ENCODE data around the gene HEPN1. TPM values are rescaled to one million over a fixed set of nuclear protein-coding genes. Genes with fewer than 3 reads are reported as not detected.
A peak's percentile ranks its signal among the peaks of the same experiment; 100 is the strongest.

The HEPN1 gene
- total RNA-seq, 1 donor, result not detected

GRCh38 chr11:124919898-124920297 lies 848 bp downstream of the HEPN1 start:
- no peak overlapping the region for H3K4me3 ChIP-seq (ENCODE audit: low read depth, low read length)
- DNase-seq (ENCODE audit: low read depth), result no peak
- TF ChIP-seq, protein P1, sequence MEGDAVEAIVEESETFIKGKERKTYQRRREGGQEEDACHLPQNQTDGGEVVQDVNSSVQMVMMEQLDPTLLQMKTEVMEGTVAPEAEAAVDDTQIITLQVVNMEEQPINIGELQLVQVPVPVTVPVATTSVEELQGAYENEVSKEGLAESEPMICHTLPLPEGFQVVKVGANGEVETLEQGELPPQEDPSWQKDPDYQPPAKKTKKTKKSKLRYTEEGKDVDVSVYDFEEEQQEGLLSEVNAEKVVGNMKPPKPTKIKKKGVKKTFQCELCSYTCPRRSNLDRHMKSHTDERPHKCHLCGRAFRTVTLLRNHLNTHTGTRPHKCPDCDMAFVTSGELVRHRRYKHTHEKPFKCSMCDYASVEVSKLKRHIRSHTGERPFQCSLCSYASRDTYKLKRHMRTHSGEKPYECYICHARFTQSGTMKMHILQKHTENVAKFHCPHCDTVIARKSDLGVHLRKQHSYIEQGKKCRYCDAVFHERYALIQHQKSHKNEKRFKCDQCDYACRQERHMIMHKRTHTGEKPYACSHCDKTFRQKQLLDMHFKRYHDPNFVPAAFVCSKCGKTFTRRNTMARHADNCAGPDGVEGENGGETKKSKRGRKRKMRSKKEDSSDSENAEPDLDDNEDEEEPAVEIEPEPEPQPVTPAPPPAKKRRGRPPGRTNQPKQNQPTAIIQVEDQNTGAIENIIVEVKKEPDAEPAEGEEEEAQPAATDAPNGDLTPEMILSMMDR (IDR thresholded peaks at IDR 0.05; ENCODE audit: insufficient read depth, low read length), result no peak

DNA sequence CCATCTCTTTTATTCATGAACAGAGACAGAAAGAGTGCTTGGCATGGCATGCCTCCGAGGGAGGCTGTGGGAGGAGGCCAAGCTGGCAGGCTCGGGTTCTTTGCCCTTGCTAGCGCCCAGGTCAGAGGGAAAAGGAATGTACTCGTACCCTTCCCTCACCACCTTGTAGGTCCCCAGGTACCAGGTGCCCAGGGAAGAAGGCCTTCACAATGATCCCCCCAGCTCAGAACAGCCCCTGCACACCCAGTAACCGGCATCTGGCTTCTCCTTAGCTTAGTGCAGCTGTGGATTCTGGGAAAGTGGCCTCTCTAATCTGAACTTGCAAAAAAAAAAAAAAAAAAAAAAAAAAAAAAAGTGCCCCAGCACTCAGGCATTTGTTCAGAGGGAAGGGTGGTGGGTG lies 1.3 kb downstream of the HEPN1 start:
- no peak overlapping the region for H3K4me3 ChIP-seq (ENCODE audit: low read depth, low read length)
- no peak for DNase-seq (ENCODE audit: low read depth)
- TF ChIP-seq, protein P1 (IDR thresholded peaks at IDR 0.05; ENCODE audit: insufficient read depth, low read length), result no peak

DNA sequence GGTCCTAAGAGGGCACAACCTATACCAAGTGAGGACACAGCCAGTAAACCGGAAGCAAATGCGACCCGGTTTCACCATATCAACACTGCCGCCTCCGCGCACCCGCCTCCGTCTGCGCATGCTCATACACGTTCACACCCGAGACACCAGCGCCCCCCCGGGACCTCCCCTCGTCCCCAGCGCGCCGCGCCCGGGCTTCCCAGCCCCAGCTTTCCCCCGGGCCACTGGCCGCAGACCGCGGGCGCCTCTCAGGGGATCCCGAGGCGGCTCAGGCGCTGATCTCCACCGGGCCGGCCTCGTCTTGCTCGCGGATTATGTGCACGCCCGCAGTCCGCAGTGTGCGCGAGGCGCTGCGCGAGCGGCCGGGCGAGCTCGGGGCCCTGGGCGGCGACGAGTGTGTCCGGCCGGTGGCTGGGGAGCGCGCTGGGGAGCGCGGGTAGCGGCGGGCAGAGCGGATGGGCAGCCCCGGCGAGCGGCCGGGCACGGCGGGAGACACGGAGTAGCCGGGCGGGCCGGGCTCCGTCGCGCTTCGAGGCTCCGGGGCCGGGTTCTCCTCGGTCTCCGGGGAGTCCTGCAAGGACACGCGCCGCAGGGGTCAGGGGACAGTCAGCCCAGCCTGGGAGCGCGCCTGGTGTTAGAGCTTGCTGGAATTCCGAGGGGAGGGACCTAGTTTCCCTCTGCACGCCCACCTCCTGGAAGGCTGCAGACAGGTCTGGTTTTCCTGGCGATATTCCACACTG lies 2.0 kb downstream of the HEPN1 start:
- peak; percentile 31 for DNase-seq (ENCODE audit: low read depth)
- peak overlapping the region; percentile 17 for H3K4me3 ChIP-seq (ENCODE audit: low read depth, low read length)
- TF ChIP-seq, protein P1 (IDR thresholded peaks at IDR 0.05; ENCODE audit: insufficient read depth, low read length), result no peak

GRCh38 chr11:124922831-124923230 lies 3.8 kb downstream of the HEPN1 start:
- no peak overlapping the region for H3K4me3 ChIP-seq (ENCODE audit: low read depth, low read length)
- TF ChIP-seq, protein P1 (IDR thresholded peaks at IDR 0.05; ENCODE audit: insufficient read depth, low read length), result no peak
- no peak for DNase-seq (ENCODE audit: low read depth)

- DNase-seq (ENCODE audit: low read depth), result no peak
- no peak overlapping the region for H3K4me3 ChIP-seq (ENCODE audit: low read depth, low read length)
- TF ChIP-seq, protein P1 (IDR thresholded peaks at IDR 0.05; ENCODE audit: insufficient read depth, low read length), result no peak
Measured at GRCh38 chr11:124923296-124923695, 4.2 kb downstream of the HEPN1 start.

GRCh38 chr11:124928942-124929665 lies 10.1 kb downstream of the HEPN1 start:
- DNase-seq (ENCODE audit: low read depth), result no peak
- TF ChIP-seq, protein P1 (IDR thresholded peaks at IDR 0.05; ENCODE audit: insufficient read depth, low read length), result no peak

More at GRCh38 chr11:124928942-124929665, 10.1 kb downstream of the HEPN1 start:
- H3K4me3 ChIP-seq (ENCODE audit: low read depth, low read length), result no peak overlapping the region

Measured in fibroblast of the aortic adventitia (primary cell).